AG08396 (cell line): ENCODE data around the gene BCAT1.

Source experiments
- DNase-seq: peaks from one replicate; pipeline ENCODE4 v3.0.0; 2012; ENCODE audit warnings: low spot score, mixed read lengths

The BCAT1 gene

GRCh38 chr12:24948757-24949722 is at the start of gene BCAT1:
BCAT1 (minus strand) TSS chr12:24949101; CDS start chr12:24948932, 169 bp downstream.
- peak; percentile 87 for DNase-seq

- DNase-seq: peak; percentile 36
These were observed 49.2 kb upstream of the BCAT1 start for GRCh38 chr12:24997970-24998582.

- no peak for DNase-seq
These were observed 48.6 kb upstream of the BCAT1 start for GRCh38 chr12:24997496-24997895.

- no peak for DNase-seq
These were observed 47.9 kb upstream of the BCAT1 start for GRCh38 chr12:24996820-24997219.

GRCh38 chr12:24996102-24996797 is 47.3 kb upstream of the BCAT1 start:
- DNase-seq: no peak

GRCh38 chr12:24993793-24994192 is 44.9 kb upstream of the BCAT1 start:
- no peak for DNase-seq

- DNase-seq: peak; percentile 48
These were observed 42.5 kb upstream of the BCAT1 start for GRCh38 chr12:24991209-24992049.

GRCh38 chr12:24989216-24989615 is 40.3 kb upstream of the BCAT1 start:
- no peak for DNase-seq

- no peak for DNase-seq
These were observed 33.3 kb upstream of the BCAT1 start for GRCh38 chr12:24982250-24982649.

- no peak for DNase-seq
These were observed 31.3 kb upstream of the BCAT1 start for GRCh38 chr12:24979976-24980730.

- no peak for DNase-seq
These were observed 30.4 kb upstream of the BCAT1 start for GRCh38 chr12:24979329-24979728.

- DNase-seq: no peak
These were observed 28.8 kb upstream of the BCAT1 start for GRCh38 chr12:24977711-24978110.

- no peak for DNase-seq
These were observed 28.2 kb upstream of the BCAT1 start for GRCh38 chr12:24977060-24977459.

- no peak for DNase-seq
These were observed 26.5 kb upstream of the BCAT1 start for GRCh38 chr12:24975425-24975824.

- DNase-seq: no peak
These were observed 25.3 kb upstream of the BCAT1 start for GRCh38 chr12:24974216-24974615.

- DNase-seq: no peak
These were observed 23.2 kb upstream of the BCAT1 start for GRCh38 chr12:24972078-24972477.

- DNase-seq: no peak
These were observed 21.3 kb upstream of the BCAT1 start for GRCh38 chr12:24970177-24970576.

- no peak for DNase-seq
These were observed 18.2 kb upstream of the BCAT1 start for GRCh38 chr12:24966951-24967564.

GRCh38 chr12:24964342-24964741 is 15.4 kb upstream of the BCAT1 start:
- DNase-seq: no peak

- peak; percentile 60 for DNase-seq
These were observed 11.4 kb upstream of the BCAT1 start for GRCh38 chr12:24960222-24960855.
